Endothelial cell of umbilical vein (primary cell): Measurements from ENCODE around the gene CHMP6. TPM values are rescaled to one million over a fixed set of nuclear protein-coding genes. Genes with fewer than 3 reads are reported as not detected.

ENCODE experiments used
- BruUV-seq: library from RNA; stranded (reverse); fragments of 400-500 nt; replicated peaks from 2 replicates; lab custom pipeline; 2021; lab: Mats Ljungman, UMichigan
- CTCF ChIA-PET: fragments of 300-600, 350-600 bp; sonication (Branson Sonifier 250); formaldehyde crosslinking; loops from one replicate; lab custom pipeline; 2021; ENCODE audit warnings: antibody characterized with exemption, inconsistent platforms; lab: Charles Lee
- POLR2A ChIA-PET: fragments of 300-600, 350-600 bp; sonication (Branson Sonifier 250); formaldehyde crosslinking; loops from one replicate; lab custom pipeline; 2021; ENCODE audit warnings: antibody characterized with exemption, inconsistent platforms; lab: Charles Lee
- DNase-seq: peaks from one replicate; pipeline ENCODE4 v3.0.0-alpha.2; 2011; ENCODE audit warnings: low read depth, low spot score
- FAIRE-seq: peaks from 2 replicates; lab custom pipeline; 2011; peaks lifted over from hg19 to GRCh38; lab: Jason Lieb, UNC
- H2AFZ ChIP-seq: 2 replicates; pipeline ENCODE4 v1.6.0; 2012; ENCODE audit warnings: low read depth, low read length, control low read depth, inconsistent platforms
- H3K27ac ChIP-seq: 2 replicates; pipeline ENCODE4 v1.5.1; 2011; ENCODE audit warnings: low read depth, mild to moderate bottlenecking, control low read depth, low read length, moderate library complexity; ENCODE audit not compliant: insufficient read depth
- H3K27me3 ChIP-seq, 2 experiments: 2 replicates each; pipeline versions ENCODE4 v1.6.0 to v1.6.1; 2011; ENCODE audit warnings: low read length in 2 of 2, mixed read lengths in 1 of 2; ENCODE audit not compliant: control insufficient read depth in 2 of 2, insufficient read depth in 2 of 2
- H3K36me3 ChIP-seq, 2 experiments: 2 replicates in 1 of 2; 3 replicates in 1 of 2; pipeline ENCODE4 v1.5.1; 2011; ENCODE audit warnings: low read length in 2 of 2, mild to moderate bottlenecking in 1 of 2, moderate library complexity in 1 of 2; ENCODE audit not compliant: control insufficient read depth in 2 of 2, insufficient read depth in 2 of 2; ENCODE audit errors: extremely low read depth in 1 of 2
- H3K4me1 ChIP-seq: 3 replicates; pipeline ENCODE4 v1.5.1; 2011; ENCODE audit warnings: mild to moderate bottlenecking, low read length; ENCODE audit not compliant: control insufficient read depth, insufficient read depth; ENCODE audit errors: extremely low read depth
- H3K4me2 ChIP-seq: 2 replicates; pipeline ENCODE4 v1.6.1; 2011; ENCODE audit warnings: low read length, control low read depth, mixed read lengths; ENCODE audit not compliant: insufficient read depth
- H3K4me3 ChIP-seq, 3 experiments: fragments of 200-600 bp in 1 of 3; sonication (generic), shearing (Covaris generic) in 1 of 3; replicated peaks in 1 of 3; 2 replicates each; pipeline ENCODE4 v1.5.1; 2011 to 2016; ENCODE audit warnings: control low read depth in 3 of 3, low read length in 3 of 3, mild to moderate bottlenecking in 2 of 3, inconsistent platforms in 1 of 3, low read depth in 1 of 3, moderate library complexity in 1 of 3; ENCODE audit not compliant: insufficient read depth in 1 of 3
- H3K79me2 ChIP-seq: 2 replicates; pipeline ENCODE4 v1.6.0; 2012; ENCODE audit warnings: low read length, inconsistent platforms; ENCODE audit not compliant: control insufficient read depth, insufficient read depth
- H3K9ac ChIP-seq: replicated peaks from 2 replicates; pipeline ENCODE3; 2011; ENCODE audit warnings: low read length, control low read depth; ENCODE audit not compliant: insufficient read depth; ENCODE audit errors: extremely low read depth
- H3K9me1 ChIP-seq: replicated peaks from 3 replicates; pipeline ENCODE4 v1.6.0; 2011; ENCODE audit warnings: mild to moderate bottlenecking, low read length; ENCODE audit not compliant: control insufficient read depth, insufficient read depth; ENCODE audit errors: extremely low read depth
- H3K9me3 ChIP-seq: replicated peaks from 2 replicates; pipeline ENCODE4 v1.5.1; 2012; ENCODE audit warnings: low read length, inconsistent platforms; ENCODE audit not compliant: control insufficient read depth, insufficient read depth
- H4K20me1 ChIP-seq: replicated peaks from 2 replicates; pipeline ENCODE3; 2011; ENCODE audit warnings: mild to moderate bottlenecking, low read length; ENCODE audit not compliant: control insufficient read depth, insufficient read depth; ENCODE audit errors: extremely low read depth
- MYC ChIP-seq: IDR thresholded peaks from one replicate; pipeline ENCODE4 v1.6.1; 2011; ENCODE audit warnings: mild to moderate bottlenecking, low read depth, low read length
- POLR2AphosphoS5 ChIP-seq: IDR thresholded peaks from 2 replicates; pipeline ENCODE4 v1.6.1; 2012; ENCODE audit warnings: low read depth, mild to moderate bottlenecking, control low read depth, low read length, moderate library complexity; ENCODE audit not compliant: insufficient read depth
- dilution Hi-C: fragments of 300-500 bp; cut with MboI; formaldehyde crosslinking; loops from one replicate; pipeline ENCODE4 v1.15.0; 2019; ENCODE audit warnings: low sequenced_read_pairs; ENCODE audit not compliant: extremely low pct_ligation_motif_present
- intact Hi-C: fragments of 100-400 bp; cut with micrococcal nuclease; formaldehyde crosslinking; loops from one replicate; pipeline ENCODE4 v1.10.0; 2022
- polyA plus RNA-seq, 4 experiments: library from polyadenylated mRNA; depleted of rRNA in 3 of 4; stranded (reverse) in 3 of 4; unstranded in 1 of 4; fragments of >200 nt; gene quantifications; 2 replicates each; pipeline versions ENCODE4 v1.2.1 to v1.2.3, GENCODE V29; 2011 to 2012; ENCODE audit warnings: missing spikeins in 1 of 4
- total RNA-seq: library from RNA; stranded (reverse); gene quantifications from 2 replicates; pipeline ENCODE4 v1.2.3, GENCODE V29; 2021
- TF ChIP-seq, protein P1 (sequence below), 2 donors: IDR thresholded peaks; 1 replicate in 1 of 2; 2 replicates in 1 of 2; pipeline ENCODE4 v1.5.1; 2011; ENCODE audit warnings: low read length in 2 of 2, mild to moderate bottlenecking in 2 of 2, moderate library complexity in 2 of 2, control low read depth in 1 of 2, inconsistent platforms in 1 of 2, low read depth in 1 of 2; ENCODE audit not compliant: insufficient read depth in 1 of 2; ENCODE audit errors: extremely low read depth in 1 of 2

The CHMP6 gene
- total and polyA plus RNA-seq, 2 donors (not counting 3 experiments of a cell fraction or from before 2014, with no cell fraction given) = 42.5 to 48.5 TPM

DNA sequence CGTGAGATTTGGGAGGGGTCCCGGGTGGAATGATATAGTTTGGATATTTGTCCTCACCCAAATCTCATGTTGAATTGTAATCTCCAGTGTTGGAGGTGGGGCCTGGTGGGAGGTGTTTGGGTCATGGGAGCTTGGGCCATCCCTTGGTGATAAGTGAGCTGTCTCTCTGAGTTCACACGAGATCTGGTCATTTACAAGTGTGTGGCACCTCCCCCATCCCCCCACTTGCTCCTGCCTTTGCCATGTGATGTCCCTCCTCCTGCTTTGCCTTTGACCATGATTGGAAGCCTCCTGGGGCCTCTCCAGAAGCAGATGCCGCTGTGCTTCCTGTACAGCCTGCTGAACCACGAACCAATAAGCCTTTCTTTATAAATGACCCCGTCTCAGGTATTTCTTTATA lies 22.0 kb downstream of the CHMP6 start:
- intact Hi-C loops = no loop called here
- Histone ChIP-seq H3K4me2 (no peak overlapping the region), H3K79me2 (no peaks in the 10 kb centered on the region), H3K9me1 (no peaks in the 10 kb centered on the region), H3K36me3 (no peaks in the 10 kb centered on the region), H3K27ac (no peak overlapping the region), H3K4me3 (no peak overlapping the region), H3K4me1 (peaks cover 9% of the 10 kb centered on the region), H4K20me1 (no peaks in the 10 kb centered on the region), H2AFZ (no peak overlapping the region), H3K9me3 (no peaks in the 10 kb centered on the region), H3K27me3 (peaks cover 2 to 3% of the 10 kb centered on the region in 2 experiments), H3K9ac (no peak overlapping the region)
- TF ChIP-seq MYC = no peak
- ChIA-PET CTCF (interaction anchor here (2.1 kb wide), 1 partner anchor 10 kb away, joined by 10 read pairs; no protein-coding TSS in a partner anchor), POLR2A (no interaction called here)
- dilution Hi-C loops = no loop called here
- DNase-seq (no peak), FAIRE-seq (no peak)
- BruUV-seq = no TSS peak

DNA sequence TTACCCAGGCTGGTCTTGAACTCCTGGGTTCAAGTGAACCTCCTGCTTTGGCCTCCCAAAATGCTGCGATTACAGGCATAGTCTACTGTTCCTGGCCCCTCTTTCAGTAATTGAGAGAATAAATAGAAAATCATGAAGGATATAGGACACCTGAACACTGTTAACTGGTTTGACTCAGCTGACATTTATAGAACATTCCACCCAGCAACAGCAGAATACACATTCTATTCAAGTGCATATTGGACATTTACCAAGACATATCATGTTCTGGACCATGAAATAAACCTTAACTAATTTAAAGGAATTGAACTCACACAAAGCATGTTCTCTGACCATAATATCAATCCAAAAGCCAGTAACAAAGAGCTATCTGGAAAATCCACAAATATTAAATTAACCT lies 23.5 kb downstream of the CHMP6 start:
- H3K9me1 ChIP-seq = no peaks in the 10 kb centered on the region
- H3K4me2 ChIP-seq = no peak overlapping the region
- FAIRE-seq (no peak), DNase-seq (no peak)
- ChIA-PET POLR2A (no interaction called here), CTCF (interaction anchor here (1.0 to 1.6 kb wide), 4 partner anchors 9 to 87 kb away, joined by 3 to 7 read pairs (median 4); no protein-coding TSS in a partner anchor)
- H3K4me3 ChIP-seq = no peak overlapping the region
- H3K4me1 ChIP-seq = peaks cover 9% of the 10 kb centered on the region
- dilution Hi-C loops (no loop called here), intact Hi-C loops (no loop called here)
- no peak overlapping the region for H2AFZ ChIP-seq
- no peak overlapping the region for H3K27ac ChIP-seq
- no peak overlapping the region for H3K9ac ChIP-seq
- no peaks in the 10 kb centered on the region for H3K36me3 ChIP-seq
- no TSS peak for BruUV-seq
- no peaks in the 10 kb centered on the region for H3K79me2 ChIP-seq
- no peaks in the 10 kb centered on the region for H3K9me3 ChIP-seq
- TF ChIP-seq, protein P1, sequence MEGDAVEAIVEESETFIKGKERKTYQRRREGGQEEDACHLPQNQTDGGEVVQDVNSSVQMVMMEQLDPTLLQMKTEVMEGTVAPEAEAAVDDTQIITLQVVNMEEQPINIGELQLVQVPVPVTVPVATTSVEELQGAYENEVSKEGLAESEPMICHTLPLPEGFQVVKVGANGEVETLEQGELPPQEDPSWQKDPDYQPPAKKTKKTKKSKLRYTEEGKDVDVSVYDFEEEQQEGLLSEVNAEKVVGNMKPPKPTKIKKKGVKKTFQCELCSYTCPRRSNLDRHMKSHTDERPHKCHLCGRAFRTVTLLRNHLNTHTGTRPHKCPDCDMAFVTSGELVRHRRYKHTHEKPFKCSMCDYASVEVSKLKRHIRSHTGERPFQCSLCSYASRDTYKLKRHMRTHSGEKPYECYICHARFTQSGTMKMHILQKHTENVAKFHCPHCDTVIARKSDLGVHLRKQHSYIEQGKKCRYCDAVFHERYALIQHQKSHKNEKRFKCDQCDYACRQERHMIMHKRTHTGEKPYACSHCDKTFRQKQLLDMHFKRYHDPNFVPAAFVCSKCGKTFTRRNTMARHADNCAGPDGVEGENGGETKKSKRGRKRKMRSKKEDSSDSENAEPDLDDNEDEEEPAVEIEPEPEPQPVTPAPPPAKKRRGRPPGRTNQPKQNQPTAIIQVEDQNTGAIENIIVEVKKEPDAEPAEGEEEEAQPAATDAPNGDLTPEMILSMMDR (IDR thresholded peaks at IDR 0.05; ENCODE audit: extremely low read depth in 1 of 2, insufficient read depth in 1 of 2, low read depth in 1 of 2, low read length in 2 of 2) = no peak
- TF ChIP-seq POLR2AphosphoS5 = no peak
- H4K20me1 ChIP-seq = no peaks in the 10 kb centered on the region
- peaks cover 2 to 3% of the 10 kb centered on the region in 2 experiments for H3K27me3 ChIP-seq
